ENCODE measurements around the gene VWF. TPM values are rescaled to one million over a fixed set of nuclear protein-coding genes. Genes with fewer than 3 reads are reported as not detected.
A peak's percentile ranks its signal among the peaks of the same experiment; 100 is the strongest.
"Not testable (repeated sequence)": the region's sequence is repeated elsewhere in the genome, so short reads cannot be mapped to it uniquely, and the experiment has no call there.

VWF gene
- total RNA-seq, 1 donor from 2014 or later: 0.16 TPM

- DNase-seq (ENCODE audit: low read depth): no peak
Measured at GRCh38 chr12:6146509-6146908, 22.0 kb upstream of the VWF start.

- DNase-seq (ENCODE audit: low read depth): no peak
Measured at GRCh38 chr12:6145564-6145963, 21.1 kb upstream of the VWF start.

GRCh38 chr12:6143303-6143675 lies 18.8 kb upstream of the VWF start:
- no peak for DNase-seq (ENCODE audit: low read depth)

- DNase-seq (ENCODE audit: low read depth): not testable (repeated sequence)
Measured at GRCh38 chr12:6142368-6143302, 18.2 kb upstream of the VWF start.

GRCh38 chr12:6141731-6142367 lies 17.4 kb upstream of the VWF start:
- DNase-seq (ENCODE audit: low read depth): not testable (repeated sequence)

- DNase-seq (ENCODE audit: low read depth): no peak
Measured at GRCh38 chr12:6140651-6141447, 16.4 kb upstream of the VWF start.

GRCh38 chr12:6135071-6135470 lies 10.6 kb upstream of the VWF start:
- no peak for DNase-seq (ENCODE audit: low read depth)

- DNase-seq (ENCODE audit: low read depth): no peak
Measured at GRCh38 chr12:6133642-6134041, 9.2 kb upstream of the VWF start.

GRCh38 chr12:6132496-6132895 lies 8.0 kb upstream of the VWF start:
- no peak for DNase-seq (ENCODE audit: low read depth)

GRCh38 chr12:6125310-6125608 lies 789 bp upstream of the VWF start:
- peak; percentile 53 for DNase-seq (ENCODE audit: low read depth)

GRCh38 chr12:6123258-6123657 lies 1.2 kb downstream of the VWF start:
- DNase-seq (ENCODE audit: low read depth): no peak

GRCh38 chr12:6122201-6122600 lies 2.3 kb downstream of the VWF start:
- no peak for DNase-seq (ENCODE audit: low read depth)

GRCh38 chr12:6120796-6121473 lies 3.5 kb downstream of the VWF start:
- no peak for DNase-seq (ENCODE audit: low read depth)

- DNase-seq (ENCODE audit: low read depth): no peak
Measured at GRCh38 chr12:6118891-6119568, 5.4 kb downstream of the VWF start.

- DNase-seq (ENCODE audit: low read depth): no peak
Measured at GRCh38 chr12:6116471-6117021, 7.9 kb downstream of the VWF start.

GRCh38 chr12:6115389-6115788 lies 9.1 kb downstream of the VWF start:
- DNase-seq (ENCODE audit: low read depth): no peak

GRCh38 chr12:6114476-6114870 lies 10.0 kb downstream of the VWF start:
- DNase-seq (ENCODE audit: low read depth): no peak

- no peak for DNase-seq (ENCODE audit: low read depth)
Measured at GRCh38 chr12:6113691-6114475, 10.6 kb downstream of the VWF start.

- DNase-seq (ENCODE audit: low read depth): no peak
Measured at GRCh38 chr12:6112004-6112403, 12.5 kb downstream of the VWF start.

- no peak for DNase-seq (ENCODE audit: low read depth)
Measured at GRCh38 chr12:6110006-6110405, 14.5 kb downstream of the VWF start.
